ENCODE data around the gene SCGN.

Gene SCGN

DNA sequence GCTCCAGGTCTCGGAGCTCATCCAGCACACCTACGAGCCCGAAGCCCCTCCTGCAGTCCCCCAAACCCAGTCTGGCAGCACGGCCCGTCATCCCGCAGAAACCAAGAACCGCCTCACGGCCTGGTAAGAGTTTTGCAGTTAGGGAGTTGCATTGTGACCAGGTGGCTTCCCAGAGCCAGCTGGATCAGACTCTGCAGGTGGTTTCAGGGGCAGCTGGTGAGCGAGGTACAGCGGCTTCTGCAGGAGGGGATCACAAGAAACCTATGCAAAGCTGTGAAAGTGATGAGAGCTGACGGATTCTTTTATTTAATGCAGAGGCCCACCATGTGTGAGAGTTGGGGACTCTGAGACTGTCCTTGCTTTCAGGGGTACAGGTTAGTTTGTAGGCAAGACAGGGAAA lies 45.9 kb upstream of the SCGN start:
- Histone ChIP-seq H3K79me2 (ENCODE audit: control insufficient read depth, low read length) (no peaks in the 10 kb centered on the region), H3K36me3 (ENCODE audit: control insufficient read depth, low read length) (no peaks in the 10 kb centered on the region; the same call in 1 of the 2 replicates), H3K27ac (ENCODE audit: low read depth, low read length) (no peak overlapping the region), H3K4me3 (ENCODE audit: low read length) (no peak overlapping the region), H3K27me3 (ENCODE audit: control insufficient read depth, low read length) (no peaks in the 10 kb centered on the region), H3K9me3 (ENCODE audit: control insufficient read depth, insufficient read depth, low read length) (no peaks in the 10 kb centered on the region), H3K9me2 (replicated peaks; ENCODE audit: control insufficient read depth, low read length) (no peaks in the 10 kb centered on the region), H3F3A (ENCODE audit: control insufficient read depth, insufficient read depth) (no peaks in the 10 kb centered on the region), H3K4me1 (ENCODE audit: control insufficient read depth, low read length) (peaks cover 9% of the 10 kb centered on the region), H4K20me1 (ENCODE audit: control insufficient read depth, insufficient read depth, low read depth, low read length) (no peaks in the 10 kb centered on the region), H3K4me2 (ENCODE audit: low read length) (no peak overlapping the region)
- TF ChIP-seq EZH2phosphoT487 (IDR thresholded peaks at IDR 0.05; ENCODE audit: borderline replicate concordance, low read length) (no peak), CTCF (IDR thresholded peaks at IDR 0.05; ENCODE audit: low read depth, low read length, poor library complexity, severe bottlenecking) (no peak)

DNA sequence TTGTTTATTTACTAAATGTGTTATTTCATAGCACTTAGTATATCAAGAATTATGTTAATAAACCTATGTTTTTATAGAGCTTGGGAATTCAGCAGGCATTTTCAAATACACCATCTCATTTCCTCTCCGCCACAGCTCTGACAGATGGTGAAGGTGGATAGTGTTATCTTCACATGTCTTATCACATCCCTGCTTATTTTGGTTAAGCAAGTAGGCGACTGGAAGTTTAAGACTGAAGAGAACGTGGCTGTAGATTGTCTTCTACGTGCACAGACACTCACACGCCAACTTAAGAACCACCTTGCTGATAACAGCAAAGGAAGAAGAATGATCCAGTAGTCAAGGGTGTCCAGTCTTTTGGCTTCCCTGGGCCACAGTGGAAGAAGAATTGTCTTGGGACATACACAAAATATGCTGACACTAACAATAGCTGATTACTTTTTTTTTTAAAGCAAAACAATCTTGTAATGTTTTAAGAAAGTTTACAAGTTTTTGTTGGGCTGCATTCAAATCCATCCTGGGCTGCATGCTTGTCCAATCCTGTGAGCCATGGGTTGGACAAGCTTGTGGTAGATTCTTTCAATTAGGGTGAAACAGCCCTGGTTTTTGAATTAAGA lies 43.3 kb upstream of the SCGN start:
- TF ChIP-seq EZH2phosphoT487 (IDR thresholded peaks at IDR 0.05; ENCODE audit: borderline replicate concordance, low read length): no peak
- no peak for TF ChIP-seq CTCF (IDR thresholded peaks at IDR 0.05; ENCODE audit: low read depth, low read length, poor library complexity, severe bottlenecking)
- Histone ChIP-seq H3K4me2 (ENCODE audit: low read length) (no peak overlapping the region), H3K36me3 (ENCODE audit: control insufficient read depth, low read length) (no peaks in the 10 kb centered on the region; the same call in 1 of the 2 replicates), H4K20me1 (ENCODE audit: control insufficient read depth, insufficient read depth, low read depth, low read length) (no peaks in the 10 kb centered on the region), H3K79me2 (ENCODE audit: control insufficient read depth, low read length) (no peaks in the 10 kb centered on the region), H3K9me2 (replicated peaks; ENCODE audit: control insufficient read depth, low read length) (no peaks in the 10 kb centered on the region), H3F3A (ENCODE audit: control insufficient read depth, insufficient read depth) (no peaks in the 10 kb centered on the region), H3K27ac (ENCODE audit: low read depth, low read length) (no peak overlapping the region), H3K4me1 (ENCODE audit: control insufficient read depth, low read length) (peaks cover 4% of the 10 kb centered on the region), H3K27me3 (ENCODE audit: control insufficient read depth, low read length) (no peaks in the 10 kb centered on the region), H3K9me3 (ENCODE audit: control insufficient read depth, insufficient read depth, low read length) (no peaks in the 10 kb centered on the region), H3K4me3 (ENCODE audit: low read length) (no peak overlapping the region)

DNA sequence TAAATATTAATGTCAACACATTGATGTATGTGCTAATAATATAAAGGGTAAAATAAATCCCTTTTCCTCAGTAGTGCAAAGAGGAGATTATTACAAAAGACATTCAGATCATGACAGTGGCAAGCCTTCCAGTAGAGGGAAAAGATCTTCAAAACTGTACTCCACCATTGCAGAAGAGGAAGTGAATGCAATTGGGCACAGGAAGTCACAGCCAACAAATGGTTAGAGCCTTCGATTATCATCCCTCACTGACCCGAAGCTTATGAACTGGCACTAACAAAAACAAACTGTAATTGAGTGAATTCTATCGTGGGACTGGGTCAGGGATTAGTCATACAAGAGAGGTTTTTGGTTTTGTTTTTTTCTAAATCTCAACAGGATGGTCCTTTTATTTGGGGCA lies 39.3 kb upstream of the SCGN start:
- Histone ChIP-seq H3K27me3 (ENCODE audit: control insufficient read depth, low read length) (no peaks in the 10 kb centered on the region), H3K9me3 (ENCODE audit: control insufficient read depth, insufficient read depth, low read length) (no peaks in the 10 kb centered on the region), H3K36me3 (ENCODE audit: control insufficient read depth, low read length) (no peaks in the 10 kb centered on the region; the same call in 1 of the 2 replicates), H3K4me3 (ENCODE audit: low read length) (no peak overlapping the region), H4K20me1 (ENCODE audit: control insufficient read depth, insufficient read depth, low read depth, low read length) (no peaks in the 10 kb centered on the region), H3F3A (ENCODE audit: control insufficient read depth, insufficient read depth) (no peaks in the 10 kb centered on the region), H3K27ac (ENCODE audit: low read depth, low read length) (no peak overlapping the region), H3K9me2 (replicated peaks; ENCODE audit: control insufficient read depth, low read length) (no peaks in the 10 kb centered on the region), H3K4me2 (ENCODE audit: low read length) (no peak overlapping the region), H3K79me2 (ENCODE audit: control insufficient read depth, low read length) (no peaks in the 10 kb centered on the region), H3K4me1 (ENCODE audit: control insufficient read depth, low read length) (peaks cover 10% of the 10 kb centered on the region)
- TF ChIP-seq EZH2phosphoT487 (IDR thresholded peaks at IDR 0.05; ENCODE audit: borderline replicate concordance, low read length) (no peak), CTCF (IDR thresholded peaks at IDR 0.05; ENCODE audit: low read depth, low read length, poor library complexity, severe bottlenecking) (no peak)
